Osteoblast (primary cell): ENCODE measurements around the gene LRP1. TPM values are rescaled to one million over a fixed set of nuclear protein-coding genes. Genes with fewer than 3 reads are reported as not detected.

Source experiments
- DNase-seq: peaks from one replicate; pipeline ENCODE4 v3.0.0; 2011; ENCODE audit warnings: low spot score, mixed read lengths; ENCODE audit not compliant: insufficient read length; ENCODE audit errors: missing footprints
- H2AFZ ChIP-seq: 2 replicates; pipeline ENCODE4 v1.6.0; 2011; ENCODE audit warnings: mild to moderate bottlenecking, low read length
- H3K27ac ChIP-seq: 2 replicates; pipeline ENCODE4 v1.5.1; 2011; ENCODE audit warnings: mild to moderate bottlenecking, low read depth, low read length, moderate library complexity
- H3K27me3 ChIP-seq: 2 replicates; pipeline ENCODE4 v1.6.0; 2012; ENCODE audit warnings: mild to moderate bottlenecking, control low read depth, inconsistent platforms, low read length, moderate library complexity; ENCODE audit not compliant: insufficient read depth
- H3K36me3 ChIP-seq: 2 replicates; pipeline ENCODE4 v1.5.1; 2011; ENCODE audit warnings: mild to moderate bottlenecking, low read length, control low read depth, moderate library complexity; ENCODE audit not compliant: insufficient read depth
- H3K4me1 ChIP-seq: 2 replicates; pipeline ENCODE4 v1.5.1; 2011; ENCODE audit warnings: mild to moderate bottlenecking, low read length, control low read depth, moderate library complexity; ENCODE audit not compliant: insufficient read depth
- H3K4me2 ChIP-seq: 2 replicates; pipeline ENCODE4 v1.6.0; 2011; ENCODE audit warnings: mild to moderate bottlenecking, low read length; ENCODE audit not compliant: insufficient read depth
- H3K4me3 ChIP-seq: fragments of 200-600 bp; sonication (generic); 3 replicates; pipeline ENCODE4 v1.5.1; 2012; ENCODE audit warnings: mild to moderate bottlenecking, low read length, inconsistent platforms; ENCODE audit not compliant: insufficient read depth
- H3K79me2 ChIP-seq: 2 replicates; pipeline ENCODE4 v1.6.0; 2012; ENCODE audit warnings: mild to moderate bottlenecking, low read length, control low read depth, inconsistent platforms; ENCODE audit not compliant: insufficient read depth
- H3K9me3 ChIP-seq: 2 replicates; pipeline ENCODE4 v1.5.1; 2011; ENCODE audit warnings: low read depth, low read length, control low read depth
- H4K20me1 ChIP-seq: 2 replicates; pipeline ENCODE4 v1.6.0; 2012; ENCODE audit warnings: mild to moderate bottlenecking, low read length, control low read depth; ENCODE audit not compliant: insufficient read depth
- CTCF ChIP-seq: IDR thresholded peaks from 2 replicates; pipeline ENCODE4 v1.5.1; 2011; ENCODE audit warnings: mild to moderate bottlenecking, low read depth, low read length, moderate library complexity; ENCODE audit errors: extremely low read depth
- total RNA-seq: library from RNA; depleted of rRNA; stranded (reverse); fragments of >200 nt; gene quantifications from 2 replicates; pipeline ENCODE4 v1.2.3, GENCODE V29; 2012

The LRP1 gene
- total RNA-seq, 1 donor: 744 TPM

GRCh38 chr12:57095440-57095839 is 32.8 kb upstream of the LRP1 start:
- Histone ChIP-seq H4K20me1 (peaks cover 40% of the 10 kb centered on the region), H3K4me3 (no peak overlapping the region), H2AFZ (no peak overlapping the region), H3K36me3 (peaks cover 83% of the 10 kb centered on the region), H3K4me2 (no peak overlapping the region), H3K27ac (no peak overlapping the region), H3K27me3 (no peaks in the 10 kb centered on the region), H3K4me1 (peaks cover 59% of the 10 kb centered on the region), H3K9me3 (no peaks in the 10 kb centered on the region), H3K79me2 (peaks cover 33% of the 10 kb centered on the region)
- TF ChIP-seq CTCF: no peak
- DNase-seq: peak; percentile 77

GRCh38 chr12:57096099-57096572 is 32.1 kb upstream of the LRP1 start:
- H3K27me3 ChIP-seq: no peaks in the 10 kb centered on the region
- peaks cover 33% of the 10 kb centered on the region for H4K20me1 ChIP-seq
- H3K36me3 ChIP-seq: peaks cover 76% of the 10 kb centered on the region
- no peak for TF ChIP-seq CTCF
- peaks cover 26% of the 10 kb centered on the region for H3K79me2 ChIP-seq
- no peak overlapping the region for H3K4me3 ChIP-seq
- peak; percentile 54 for DNase-seq
- peaks cover 52% of the 10 kb centered on the region for H3K4me1 ChIP-seq
- no peaks in the 10 kb centered on the region for H3K9me3 ChIP-seq
- no peak overlapping the region for H3K27ac ChIP-seq
- H3K4me2 ChIP-seq: no peak overlapping the region
- no peak overlapping the region for H2AFZ ChIP-seq

GRCh38 chr12:57096748-57097553 is 31.3 kb upstream of the LRP1 start:
- Histone ChIP-seq H2AFZ (no peak overlapping the region), H3K36me3 (peaks cover 73% of the 10 kb centered on the region), H3K4me2 (no peak overlapping the region), H3K27ac (peak overlapping the region; percentile 48), H3K4me3 (no peak overlapping the region), H4K20me1 (peaks cover 25% of the 10 kb centered on the region), H3K9me3 (no peaks in the 10 kb centered on the region), H3K27me3 (no peaks in the 10 kb centered on the region), H3K4me1 (peaks cover 45% of the 10 kb centered on the region), H3K79me2 (peaks cover 18% of the 10 kb centered on the region)
- peak; percentile 81 for DNase-seq
- no peak for TF ChIP-seq CTCF

- DNase-seq: peak; percentile 50
- Histone ChIP-seq H3K4me1 (peaks cover 39% of the 10 kb centered on the region), H3K4me2 (no peak overlapping the region), H3K9me3 (no peaks in the 10 kb centered on the region), H3K36me3 (peaks cover 72% of the 10 kb centered on the region), H3K27ac (peak overlapping the region; percentile 48), H3K79me2 (peaks cover 12% of the 10 kb centered on the region), H3K4me3 (no peak overlapping the region), H2AFZ (no peak overlapping the region), H4K20me1 (peaks cover 19% of the 10 kb centered on the region), H3K27me3 (no peaks in the 10 kb centered on the region)
- TF ChIP-seq CTCF: no peak
Measured at GRCh38 chr12:57097554-57097835, 30.8 kb upstream of the LRP1 start.
